H4 (cell line): ENCODE results near the gene PLEKHA6. TPM values are rescaled to one million over a fixed set of nuclear protein-coding genes. Genes with fewer than 3 reads are reported as not detected.
"Not testable (repeated sequence)": the region's sequence is repeated elsewhere in the genome, so short reads cannot be mapped to it uniquely, and the experiment has no call there.

Experiments used
- DNase-seq: peaks from one replicate; pipeline ENCODE4 v3.0.0-alpha.2; 2015; ENCODE audit warnings: low spot score
- total RNA-seq: library from RNA; depleted of rRNA; stranded (reverse); fragments of >200 nt; shearing (Covaris generic); gene quantifications from 2 replicates; pipeline ENCODE4 v1.2.3, GENCODE V29; 2014

The PLEKHA6 gene
- total RNA-seq, 1 experiment from 2014 or later, result 1.2 TPM

GRCh38 chr1:204260601-204261197, 99.0 kb downstream of the PLEKHA6 start:
- no peak for DNase-seq

- DNase-seq, result no peak
Observed at GRCh38 chr1:204259782-204260181, 99.9 kb downstream of the PLEKHA6 start.

GRCh38 chr1:204259196-204259595, 100.5 kb downstream of the PLEKHA6 start:
- no peak for DNase-seq

GRCh38 chr1:204258213-204259115, 101.3 kb downstream of the PLEKHA6 start:
- DNase-seq, result peak; percentile 64

GRCh38 chr1:204257446-204257845, 102.3 kb downstream of the PLEKHA6 start:
- DNase-seq, result no peak

GRCh38 chr1:204256531-204256930, 103.2 kb downstream of the PLEKHA6 start:
- no peak for DNase-seq

- no peak for DNase-seq
Observed at GRCh38 chr1:204255966-204256365, 103.8 kb downstream of the PLEKHA6 start.

GRCh38 chr1:204255225-204255624, 104.5 kb downstream of the PLEKHA6 start:
- no peak for DNase-seq

- DNase-seq, result peak; percentile 33
Observed at GRCh38 chr1:204254031-204254661, 105.6 kb downstream of the PLEKHA6 start.

- no peak for DNase-seq
Observed at GRCh38 chr1:204251926-204252689, 107.6 kb downstream of the PLEKHA6 start.

GRCh38 chr1:204251286-204251685, 108.4 kb downstream of the PLEKHA6 start:
- DNase-seq, result no peak

- DNase-seq, result no peak
Observed at GRCh38 chr1:204250428-204251030, 109.2 kb downstream of the PLEKHA6 start.

GRCh38 chr1:204249736-204250427, 109.8 kb downstream of the PLEKHA6 start:
- DNase-seq, result no peak

- DNase-seq, result no peak
Observed at GRCh38 chr1:204248954-204249353, 110.8 kb downstream of the PLEKHA6 start.

GRCh38 chr1:204246876-204247275, 112.9 kb downstream of the PLEKHA6 start:
- no peak for DNase-seq

GRCh38 chr1:204242920-204243319, 116.8 kb downstream of the PLEKHA6 start:
- DNase-seq, result no peak

GRCh38 chr1:204241914-204242313, 117.8 kb downstream of the PLEKHA6 start:
- no peak for DNase-seq

GRCh38 chr1:204241050-204241449, 118.7 kb downstream of the PLEKHA6 start:
- DNase-seq, result no peak

- DNase-seq, result no peak
Observed at GRCh38 chr1:204240233-204240632, 119.5 kb downstream of the PLEKHA6 start.

- DNase-seq, result not testable (repeated sequence)
Observed at GRCh38 chr1:204239401-204239800, 120.3 kb downstream of the PLEKHA6 start.

GRCh38 chr1:204238520-204238919, 121.2 kb downstream of the PLEKHA6 start:
- DNase-seq, result not testable (repeated sequence)
